Activated naive CD4-positive, alpha-beta T cell treated with Interleukin-2 at 50 U/mL for 16 hours (primary cell): Measurements from ENCODE around the gene MBD5.
A peak's percentile ranks its signal among the peaks of the same experiment; 100 is the strongest.

Experiments used
- DNase-seq: peaks from one replicate; pipeline ENCODE4 v3.0.0-alpha.2; 2020

Gene MBD5

GRCh38 chr2:148487439-148487838 lies 466.5 kb downstream of the MBD5 start:
- DNase-seq: no peak

- DNase-seq: no peak
These were observed 470.0 kb downstream of the MBD5 start for GRCh38 chr2:148490840-148491439.

- no peak for DNase-seq
These were observed 473.1 kb downstream of the MBD5 start for GRCh38 chr2:148493822-148494563.

- no peak for DNase-seq
These were observed 474.7 kb downstream of the MBD5 start for GRCh38 chr2:148495586-148495985.

GRCh38 chr2:148501545-148501944 lies 480.7 kb downstream of the MBD5 start:
- no peak for DNase-seq

GRCh38 chr2:148503516-148503915 lies 482.6 kb downstream of the MBD5 start:
- no peak for DNase-seq

- DNase-seq: no peak
These were observed 487.1 kb downstream of the MBD5 start for GRCh38 chr2:148507970-148508369.

- DNase-seq: no peak
These were observed 488.0 kb downstream of the MBD5 start for GRCh38 chr2:148508878-148509287.

GRCh38 chr2:148509288-148509902 lies 488.5 kb downstream of the MBD5 start:
- peak; percentile 86 for DNase-seq

- DNase-seq: no peak
These were observed 491.0 kb downstream of the MBD5 start for GRCh38 chr2:148511883-148512282.

- DNase-seq: no peak
These were observed 491.6 kb downstream of the MBD5 start for GRCh38 chr2:148512501-148512900.

- no peak for DNase-seq
These were observed 492.5 kb downstream of the MBD5 start for GRCh38 chr2:148513427-148513826.

GRCh38 chr2:148515120-148515519 lies 494.2 kb downstream of the MBD5 start:
- DNase-seq: no peak

- no peak for DNase-seq
These were observed 495.1 kb downstream of the MBD5 start for GRCh38 chr2:148515976-148516375.

- no peak for DNase-seq
These were observed 496.4 kb downstream of the MBD5 start for GRCh38 chr2:148517296-148517695.

- DNase-seq: no peak
These were observed 496.9 kb downstream of the MBD5 start for GRCh38 chr2:148517822-148518221.

- DNase-seq: no peak
These were observed 498.1 kb downstream of the MBD5 start for GRCh38 chr2:148519013-148519412.

- DNase-seq: no peak
These were observed 500.3 kb downstream of the MBD5 start for GRCh38 chr2:148521181-148521580.

GRCh38 chr2:148523315-148523714 lies 502.4 kb downstream of the MBD5 start:
- no peak for DNase-seq

- DNase-seq: peak; percentile 60
These were observed 503.6 kb downstream of the MBD5 start for GRCh38 chr2:148524519-148524919.

GRCh38 chr2:148525130-148525529 lies 504.2 kb downstream of the MBD5 start:
- no peak for DNase-seq

- DNase-seq: no peak
These were observed 505.8 kb downstream of the MBD5 start for GRCh38 chr2:148526509-148527346.
